Tibial artery (tissue), 4 donors: ENCODE data around the gene CHTOP.

Source experiments
- DNase-seq, 2 donors: peaks; one replicate each; pipeline ENCODE4 v3.0.0-alpha.2; 2019
- H3K27ac ChIP-seq, 2 donors: fragments of 200-600 bp; sonication (generic) in 1 of 2; 1 replicate in 1 of 2; 2 replicates in 1 of 2; pipeline ENCODE4 v1.5.1; 2018 to 2019; ENCODE audit warnings: mild to moderate bottlenecking in 1 of 2
- H3K27me3 ChIP-seq, 2 donors: fragments of 200-600 bp; sonication (generic) in 1 of 2; one replicate each; pipeline versions ENCODE4 v1.5.1 to v1.6.0; 2016 to 2019
- H3K36me3 ChIP-seq, 3 donors: fragments of 200-600 bp; sonication (generic) in 2 of 3; one replicate each; pipeline ENCODE4 v1.5.1; 2016 to 2019; ENCODE audit warnings: mild to moderate bottlenecking in 2 of 3
- H3K4me1 ChIP-seq, 4 donors: fragments of 200-600 bp; sonication (generic) in 2 of 4; 1 replicate in 3 of 4; 2 replicates in 1 of 4; pipeline ENCODE4 v1.5.1; 2016 to 2019
- H3K4me3 ChIP-seq, 2 donors: fragments of 200-600 bp; sonication (generic) in 1 of 2; 1 replicate in 1 of 2; 2 replicates in 1 of 2; pipeline ENCODE4 v1.5.1; 2018 to 2019; ENCODE audit warnings: mild to moderate bottlenecking in 2 of 2
- H3K9me3 ChIP-seq, 3 donors: fragments of 200-600 bp; sonication (generic) in 1 of 3; one replicate each; pipeline ENCODE4 v1.5.1; 2016 to 2019
- intact Hi-C: fragments of 100-400 bp; cut with DNase I; formaldehyde crosslinking; loops from one replicate; pipeline ENCODE4 v1.15.0; 2023; ENCODE audit warnings: low total_unique reads
- TF ChIP-seq, protein P1 (sequence below), 2 experiments: fragments of 200-600 bp in 1 of 2; fragments of 450-650 bp in 1 of 2; IDR thresholded peaks; one replicate each; pipeline ENCODE4 v1.5.1; 2017 to 2019; ENCODE audit warnings: antibody characterized with exemption in 2 of 2, mild to moderate bottlenecking in 1 of 2, moderate library complexity in 1 of 2

CHTOP gene

DNA sequence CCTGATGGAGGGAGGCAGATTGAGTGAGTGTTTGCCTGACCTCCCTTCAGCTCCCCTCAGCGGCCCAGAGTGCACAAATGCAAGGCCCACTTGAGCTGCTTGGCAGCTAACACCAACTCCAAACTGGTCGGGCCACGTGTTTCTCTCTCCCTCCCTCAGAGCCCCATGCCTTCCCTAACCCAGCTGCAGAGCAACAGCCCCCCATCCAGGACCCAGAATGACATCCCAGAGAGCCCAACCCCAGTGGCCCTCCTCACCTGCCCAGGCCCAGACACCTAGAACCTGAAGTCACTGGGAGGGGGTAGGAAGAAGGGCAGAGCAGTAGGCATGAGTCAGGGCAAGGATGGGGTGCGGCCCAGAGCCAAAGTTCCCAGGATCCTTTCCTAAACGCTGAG is 17.0 kb upstream of the CHTOP start:
- peaks cover 0 to 18% (median 11%) of the 10 kb centered on the region in 4 donors for H3K4me1 ChIP-seq
- no peaks in the 10 kb centered on the region for H3K9me3 ChIP-seq
- intact Hi-C loops: loop anchor here (2.0 to 5.0 kb wide), 2 partner anchors 44 to 110 kb away; no protein-coding TSS in a partner anchor
- H3K27me3 ChIP-seq: no peaks in the 10 kb centered on the region
- no peak for DNase-seq
- peak overlapping the region in 1 of 2 donors; percentile 37 for H3K27ac ChIP-seq
- TF ChIP-seq, protein P1, sequence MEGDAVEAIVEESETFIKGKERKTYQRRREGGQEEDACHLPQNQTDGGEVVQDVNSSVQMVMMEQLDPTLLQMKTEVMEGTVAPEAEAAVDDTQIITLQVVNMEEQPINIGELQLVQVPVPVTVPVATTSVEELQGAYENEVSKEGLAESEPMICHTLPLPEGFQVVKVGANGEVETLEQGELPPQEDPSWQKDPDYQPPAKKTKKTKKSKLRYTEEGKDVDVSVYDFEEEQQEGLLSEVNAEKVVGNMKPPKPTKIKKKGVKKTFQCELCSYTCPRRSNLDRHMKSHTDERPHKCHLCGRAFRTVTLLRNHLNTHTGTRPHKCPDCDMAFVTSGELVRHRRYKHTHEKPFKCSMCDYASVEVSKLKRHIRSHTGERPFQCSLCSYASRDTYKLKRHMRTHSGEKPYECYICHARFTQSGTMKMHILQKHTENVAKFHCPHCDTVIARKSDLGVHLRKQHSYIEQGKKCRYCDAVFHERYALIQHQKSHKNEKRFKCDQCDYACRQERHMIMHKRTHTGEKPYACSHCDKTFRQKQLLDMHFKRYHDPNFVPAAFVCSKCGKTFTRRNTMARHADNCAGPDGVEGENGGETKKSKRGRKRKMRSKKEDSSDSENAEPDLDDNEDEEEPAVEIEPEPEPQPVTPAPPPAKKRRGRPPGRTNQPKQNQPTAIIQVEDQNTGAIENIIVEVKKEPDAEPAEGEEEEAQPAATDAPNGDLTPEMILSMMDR (IDR thresholded peaks at IDR 0.05): no peak
- H3K36me3 ChIP-seq: peaks cover 8 to 28% (median 14%) of the 10 kb centered on the region in 3 donors
- no peak overlapping the region for H3K4me3 ChIP-seq

DNA sequence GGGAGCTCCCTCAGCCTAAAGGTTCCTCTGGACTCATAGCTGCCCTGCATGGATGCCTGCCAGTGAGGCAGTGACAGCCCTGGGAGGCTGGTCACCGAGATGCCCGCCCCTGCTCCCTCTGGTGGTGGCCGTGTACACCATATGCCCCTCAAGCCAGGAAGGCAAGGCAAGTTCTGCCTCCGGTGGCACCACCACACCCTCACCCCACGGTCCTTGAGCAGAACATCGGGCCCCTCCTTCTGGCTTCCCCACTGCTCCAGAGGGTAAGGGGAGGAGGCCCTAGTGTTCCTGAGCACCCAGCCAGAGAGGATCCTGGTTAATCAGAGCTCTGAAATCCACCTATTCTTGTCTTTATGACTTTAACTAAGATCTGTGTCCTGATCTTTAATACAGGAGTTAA is 16.2 kb upstream of the CHTOP start:
- DNase-seq: peak in 1 of 2 donors; percentile 88
- no peaks in the 10 kb centered on the region for H3K9me3 ChIP-seq
- H3K27ac ChIP-seq: peak overlapping the region in 1 of 2 donors; percentile 37
- H3K36me3 ChIP-seq: peaks cover 12 to 30% (median 14%) of the 10 kb centered on the region in 3 donors
- no peak overlapping the region for H3K4me3 ChIP-seq
- peaks cover 0 to 17% (median 11%) of the 10 kb centered on the region in 4 donors for H3K4me1 ChIP-seq
- TF ChIP-seq, protein P1 (IDR thresholded peaks at IDR 0.05): no peak
- no peaks in the 10 kb centered on the region for H3K27me3 ChIP-seq
- intact Hi-C loops: loop anchor here (2.0 to 5.0 kb wide), 2 partner anchors 45 to 110 kb away; no protein-coding TSS in a partner anchor

DNA sequence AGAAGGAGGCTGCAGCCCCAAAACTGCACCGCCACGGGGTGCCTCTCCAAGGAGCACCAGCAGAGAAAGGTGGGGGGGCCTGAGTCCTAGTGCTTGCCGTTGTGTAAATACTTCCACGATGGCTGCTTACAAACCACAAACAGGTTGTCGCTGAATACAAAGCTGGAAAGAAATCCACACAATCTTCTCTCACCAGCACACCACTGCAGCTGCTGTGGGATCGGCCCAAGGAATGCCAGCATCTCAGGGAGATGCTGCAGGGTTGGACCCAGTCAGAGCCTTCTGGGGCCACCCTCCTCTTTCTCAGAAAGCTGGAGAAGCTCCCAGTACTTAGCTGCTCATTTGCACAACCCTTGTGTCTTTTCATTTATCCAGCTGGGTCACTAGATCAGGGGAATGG is 14.7 kb upstream of the CHTOP start:
- Histone ChIP-seq H3K27ac (no peak overlapping the region), H3K36me3 (peaks cover 12 to 39% (median 14%) of the 10 kb centered on the region in 3 donors), H3K9me3 (no peaks in the 10 kb centered on the region), H3K4me1 (peaks cover 0 to 22% (median 10%) of the 10 kb centered on the region in 4 donors), H3K27me3 (no peaks in the 10 kb centered on the region), H3K4me3 (no peak overlapping the region)
- TF ChIP-seq, protein P1 (IDR thresholded peaks at IDR 0.05): no peak
- intact Hi-C loops: loop anchor here (5.0 kb wide), 1 partner anchor 112 kb away; no protein-coding TSS in a partner anchor
- DNase-seq: no peak

DNA sequence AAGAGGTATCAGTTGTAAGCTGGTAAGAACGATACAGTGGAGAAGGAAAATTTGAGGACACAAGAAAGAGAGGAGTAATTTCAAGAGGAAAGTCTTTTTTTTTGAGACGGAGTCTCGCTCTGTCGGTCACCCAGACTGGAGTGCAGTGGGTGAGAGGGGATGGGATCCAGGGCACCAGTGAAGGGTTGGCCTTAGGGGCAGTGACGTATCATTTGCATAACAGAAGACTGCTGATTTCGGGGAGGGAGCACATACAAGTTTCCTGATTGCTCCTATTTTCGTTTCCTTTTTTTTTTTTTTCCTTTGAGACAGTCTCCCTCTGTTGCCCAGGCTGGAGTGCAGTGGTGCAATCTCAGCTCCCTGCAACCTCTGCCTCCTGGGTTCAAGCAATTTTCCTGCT is 10.8 kb upstream of the CHTOP start:
- Histone ChIP-seq H3K4me3 (no peak overlapping the region), H3K36me3 (peaks cover 12 to 39% (median 14%) of the 10 kb centered on the region in 3 donors), H3K9me3 (no peaks in the 10 kb centered on the region), H3K27ac (no peak overlapping the region), H3K27me3 (no peaks in the 10 kb centered on the region), H3K4me1 (peaks cover 0 to 43% (median 29%) of the 10 kb centered on the region in 4 donors)
- intact Hi-C loops: no loop called here
- TF ChIP-seq, protein P1 (IDR thresholded peaks at IDR 0.05): no peak
- peak in 1 of 2 donors; percentile 34 for DNase-seq

DNA sequence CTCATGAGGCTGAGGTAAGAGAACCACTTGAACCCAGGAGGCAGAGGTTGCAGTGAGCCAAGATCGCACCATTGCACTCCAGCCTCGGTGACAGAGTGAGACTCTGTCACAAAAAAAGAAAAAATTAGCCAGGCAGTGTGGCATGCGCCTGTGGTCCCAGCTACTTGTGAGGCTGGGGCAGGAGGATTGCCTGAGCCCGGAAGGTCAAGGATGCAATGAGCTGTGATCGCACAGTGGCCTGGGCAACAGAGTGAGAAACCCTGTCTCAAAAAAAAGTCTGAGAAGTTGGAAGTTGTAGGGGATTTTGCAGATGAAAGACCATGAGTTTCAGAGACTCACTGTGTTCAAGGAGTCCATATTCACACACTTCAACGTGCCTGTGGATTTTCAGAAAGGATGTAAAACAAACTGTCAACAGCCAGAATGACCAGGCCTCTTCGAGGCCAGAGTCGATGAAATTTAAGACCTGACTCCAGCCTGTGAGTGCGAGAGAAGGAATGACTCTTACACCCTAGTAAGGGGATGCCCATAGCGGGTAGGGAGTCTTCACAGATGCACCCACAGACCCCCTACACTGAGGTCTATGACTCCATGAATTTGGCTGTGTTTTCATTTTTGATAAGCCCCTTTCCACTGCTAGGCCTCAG is 8.8 kb upstream of the CHTOP start:
- peak in 1 of 2 donors; percentile 45 for DNase-seq
- H3K36me3 ChIP-seq: peaks cover 5 to 21% (median 8%) of the 10 kb centered on the region in 3 donors
- peak overlapping the region; percentile 1 to 89 for H3K27ac ChIP-seq

More for the DNA sequence above, 8.8 kb upstream of the CHTOP start:
- H3K4me3 ChIP-seq: no peak overlapping the region
- intact Hi-C loops: no loop called here
- no peaks in the 10 kb centered on the region for H3K27me3 ChIP-seq
- peaks cover 0 to 55% (median 42%) of the 10 kb centered on the region in 4 donors for H3K4me1 ChIP-seq
- TF ChIP-seq, protein P1 (IDR thresholded peaks at IDR 0.05): no peak
- no peaks in the 10 kb centered on the region for H3K9me3 ChIP-seq
